ENCODE data around the gene LYPD6B. TPM values are rescaled to one million over a fixed set of nuclear protein-coding genes. Genes with fewer than 3 reads are reported as not detected.

Gene LYPD6B
- total RNA-seq, 1 experiment from 2014 or later = 6.1 TPM

DNA sequence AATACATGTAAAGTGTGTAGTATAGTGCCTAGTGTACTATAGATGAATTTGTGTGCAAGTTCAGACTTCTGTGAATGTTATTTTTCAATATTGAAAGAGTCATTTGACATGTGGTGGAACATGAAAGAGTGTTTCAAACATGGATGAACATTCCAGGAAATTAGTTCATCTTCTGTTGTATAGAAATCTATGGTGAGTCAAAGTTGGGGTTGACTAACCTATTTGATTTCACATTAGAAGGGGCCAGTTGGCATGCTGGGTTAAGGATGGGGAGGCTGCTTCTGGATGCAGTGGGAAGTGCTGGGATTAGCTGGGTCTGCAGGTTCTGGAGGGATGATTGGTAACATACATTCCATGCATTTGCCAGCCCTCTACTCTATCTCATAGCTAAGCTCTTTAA is 50.6 kb downstream of the LYPD6B start:
- ATAC-seq = no peak
- POLR2A ChIA-PET = no interaction called here
- no TSS peak for BruUV-seq (replicated peaks)

DNA sequence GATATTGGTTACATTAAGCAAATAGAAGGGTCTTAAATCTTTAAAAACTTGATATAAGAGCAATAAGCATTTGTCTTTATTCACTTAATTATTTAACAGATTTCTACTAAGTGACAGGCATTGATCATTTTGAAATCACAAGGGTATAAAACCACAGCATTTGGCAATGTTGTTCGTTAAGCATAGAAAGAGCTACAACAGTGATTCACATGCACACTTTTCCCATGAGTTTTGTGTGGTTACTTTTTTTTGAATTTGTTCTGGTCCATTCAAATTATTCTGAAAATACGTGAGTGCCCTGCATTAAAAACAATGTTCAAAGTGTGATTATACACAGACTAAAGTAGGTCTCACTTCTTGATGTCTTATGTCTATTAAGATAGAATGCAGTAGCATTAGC is 52.2 kb downstream of the LYPD6B start:
- DNase-seq (ENCODE audit: low read depth, low spot score) = no peak
- RAD21 ChIA-PET (ENCODE audit: low non-redundant PET in 1 of 2, low total read pairs in 2 of 2, uncharacterized antibody in 2 of 2, unreplicated experiment in 2 of 2) = no interaction called here
- no peak for TF ChIP-seq EZH2 (IDR thresholded peaks at IDR 0.05)
- no peak for TF ChIP-seq EGR1 (IDR thresholded peaks at IDR 0.05; ENCODE audit: low read depth)
- no peak for TF ChIP-seq CBX3 (IDR thresholded peaks at IDR 0.05; ENCODE audit: low read depth)
- TF ChIP-seq RAD21 (IDR thresholded peaks at IDR 0.05; ENCODE audit: low read depth) = no peak
- TF ChIP-seq FOSL1 (IDR thresholded peaks at IDR 0.05; ENCODE audit: low read depth) = no peak
- TF ChIP-seq POLR2A (IDR thresholded peaks at IDR 0.05; ENCODE audit: borderline replicate concordance, extremely low read depth, insufficient read depth, insufficient read length) = no peak
- no peak for TF ChIP-seq EZH2phosphoT487 (IDR thresholded peaks at IDR 0.05; ENCODE audit: borderline replicate concordance)
- no peak for TF ChIP-seq SIN3A (IDR thresholded peaks at IDR 0.05; ENCODE audit: low read depth)
- TF ChIP-seq SRF (IDR thresholded peaks at IDR 0.05; ENCODE audit: low read depth) = no peak
- TF ChIP-seq MAX (IDR thresholded peaks at IDR 0.05) = no peak
- TF ChIP-seq, protein P1, sequence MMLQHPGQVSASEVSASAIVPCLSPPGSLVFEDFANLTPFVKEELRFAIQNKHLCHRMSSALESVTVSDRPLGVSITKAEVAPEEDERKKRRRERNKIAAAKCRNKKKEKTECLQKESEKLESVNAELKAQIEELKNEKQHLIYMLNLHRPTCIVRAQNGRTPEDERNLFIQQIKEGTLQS (IDR thresholded peaks at IDR 0.05) = no peak
- CTCF ChIA-PET = no interaction called here
- H3K4me1 ChIP-seq (ENCODE audit: control insufficient read depth in 1 of 2, insufficient read depth in 2 of 2, low read length in 2 of 2) = no peaks in the 10 kb centered on the region
- H3K27me3 ChIP-seq (ENCODE audit: insufficient read depth, low read length) = no peaks in the 10 kb centered on the region
- H3K9me2 ChIP-seq (ENCODE audit: insufficient read depth) = no peaks in the 10 kb centered on the region
- H2AFZ ChIP-seq (ENCODE audit: low read depth, low read length, poor library complexity, severe bottlenecking) = no peak overlapping the region
- H3K36me3 ChIP-seq (ENCODE audit: control insufficient read depth in 1 of 2, insufficient read depth in 2 of 2, low read length in 2 of 2) = no peaks in the 10 kb centered on the region
- no peaks in the 10 kb centered on the region for H3K9me3 ChIP-seq (ENCODE audit: control insufficient read depth in 1 of 2, insufficient read depth in 1 of 2, low read depth in 1 of 2, low read length in 2 of 2)
- no TSS peak for BruUV-seq (replicated peaks)
- no peak overlapping the region for H3K9ac ChIP-seq (ENCODE audit: low read length)
- no peaks in the 10 kb centered on the region for H3K79me2 ChIP-seq (ENCODE audit: insufficient read depth, low read length)
- no peak overlapping the region for H3K4me2 ChIP-seq (ENCODE audit: low read length)
- no peak for ATAC-seq
- no peaks in the 10 kb centered on the region for H4K20me1 ChIP-seq (ENCODE audit: insufficient read depth)
- POLR2A ChIA-PET = no interaction called here
- intact Hi-C loops (cut with micrococcal nuclease) = no loop called here
- no peak overlapping the region for H3K4me3 ChIP-seq (replicated peaks in 1 of 2; ENCODE audit: low read depth in 1 of 2, low read length in 2 of 2)
- H3K27ac ChIP-seq (ENCODE audit: low read depth, low read length) = no peak overlapping the region

More for the DNA sequence above, 50.6 kb downstream of the LYPD6B start:
- no peaks in the 10 kb centered on the region for H3K36me3 ChIP-seq (ENCODE audit: control insufficient read depth in 1 of 2, insufficient read depth in 2 of 2, low read length in 2 of 2)
- DNase-seq (ENCODE audit: low read depth, low spot score) = no peak
- intact Hi-C loops (cut with micrococcal nuclease) = loop anchor here (5.0 kb wide), 1 partner anchor 223 kb away; no protein-coding TSS in a partner anchor
- H3K9me3 ChIP-seq (ENCODE audit: control insufficient read depth in 1 of 2, insufficient read depth in 1 of 2, low read depth in 1 of 2, low read length in 2 of 2) = no peaks in the 10 kb centered on the region
- H3K27ac ChIP-seq (ENCODE audit: low read depth, low read length) = no peak overlapping the region
- H4K20me1 ChIP-seq (ENCODE audit: insufficient read depth) = no peaks in the 10 kb centered on the region
- H3K79me2 ChIP-seq (ENCODE audit: insufficient read depth, low read length) = no peaks in the 10 kb centered on the region
- no peak overlapping the region for H3K4me3 ChIP-seq (replicated peaks in 1 of 2; ENCODE audit: low read depth in 1 of 2, low read length in 2 of 2)
- H3K9me2 ChIP-seq (ENCODE audit: insufficient read depth) = no peaks in the 10 kb centered on the region
- RAD21 ChIA-PET (ENCODE audit: low non-redundant PET in 1 of 2, low total read pairs in 2 of 2, uncharacterized antibody in 2 of 2, unreplicated experiment in 2 of 2) = no interaction called here
- H3K27me3 ChIP-seq (ENCODE audit: insufficient read depth, low read length) = no peaks in the 10 kb centered on the region
- no peak overlapping the region for H3K9ac ChIP-seq (ENCODE audit: low read length)
- CTCF ChIA-PET = no interaction called here
- H2AFZ ChIP-seq (ENCODE audit: low read depth, low read length, poor library complexity, severe bottlenecking) = no peak overlapping the region
- TF ChIP-seq SRF (IDR thresholded peaks at IDR 0.05; ENCODE audit: low read depth) (no peak), JUND (IDR thresholded peaks at IDR 0.05) (no peak), ELF1 (IDR thresholded peaks at IDR 0.05; ENCODE audit: borderline replicate concordance, low read depth) (no peak), EGR1 (IDR thresholded peaks at IDR 0.05; ENCODE audit: low read depth) (no peak), SP1 (IDR thresholded peaks at IDR 0.05; ENCODE audit: low read depth) (no peak)
- no peaks in the 10 kb centered on the region for H3K4me1 ChIP-seq (ENCODE audit: control insufficient read depth in 1 of 2, insufficient read depth in 2 of 2, low read length in 2 of 2)
- H3K4me2 ChIP-seq (ENCODE audit: low read length) = no peak overlapping the region
